OCI-LY7 (cell line): ENCODE data around the gene RNF25. TPM values are rescaled to one million over a fixed set of nuclear protein-coding genes. Genes with fewer than 3 reads are reported as not detected.

ENCODE experiments used
- Bru-seq: library from RNA; stranded (reverse); fragments of 400-500 nt; gene quantifications from one replicate; lab custom pipeline; 2021; lab: Mats Ljungman, UMichigan
- BruChase-seq, 2 experiments: library from RNA; stranded (reverse); fragments of 400-500 nt; gene quantifications; one replicate each; lab custom pipeline; 2021; lab: Mats Ljungman, UMichigan
- BruUV-seq: library from RNA; stranded (reverse); fragments of 400-500 nt; replicated peaks from 2 replicates; lab custom pipeline; 2021; lab: Mats Ljungman, UMichigan
- CTCF ChIA-PET: fragments of 300-600 bp; sonication (Branson Sonifier 250); formaldehyde crosslinking; loops from one replicate; lab custom pipeline; 2022; ENCODE audit warnings: antibody characterized with exemption; ENCODE audit not compliant: unreplicated experiment; lab: Charles Lee
- POLR2A ChIA-PET: fragments of 300-600 bp; sonication (Branson Sonifier 250); formaldehyde crosslinking; loops from one replicate; lab custom pipeline; 2022; ENCODE audit warnings: antibody characterized with exemption; lab: Charles Lee
- DNase-seq: peaks from one replicate; pipeline ENCODE4 v3.0.0-alpha.2; 2015; ENCODE audit warnings: low spot score
- H2AFZ ChIP-seq: fragments of 200-600 bp; sonication (generic), shearing (Covaris generic); 2 replicates; pipeline ENCODE4 v1.6.1; 2014; ENCODE audit warnings: mild to moderate bottlenecking, antibody characterized with exemption, low read length, moderate library complexity
- H3K27ac ChIP-seq: fragments of 200-600 bp; sonication (generic); 2 replicates; pipeline ENCODE4 v1.5.1; 2014; ENCODE audit warnings: mixed run types, low read depth, mild to moderate bottlenecking, moderate library complexity, low read length, inconsistent platforms; ENCODE audit not compliant: poor library complexity, severe bottlenecking
- H3K36me3 ChIP-seq: fragments of 200-600 bp; sonication (generic); 2 replicates; pipeline ENCODE4 v1.6.1; 2014; ENCODE audit warnings: mild to moderate bottlenecking, antibody characterized with exemption, low read length, moderate library complexity, mixed read lengths; ENCODE audit not compliant: insufficient read depth
- H3K4me1 ChIP-seq: fragments of 200-600 bp; sonication (generic); 2 replicates; pipeline ENCODE4 v1.5.1; 2014; ENCODE audit warnings: mild to moderate bottlenecking, low read length; ENCODE audit not compliant: insufficient read depth, poor library complexity, severe bottlenecking
- H3K4me2 ChIP-seq: fragments of 200-600 bp; sonication (generic); 2 replicates; pipeline ENCODE4 v1.6.1; 2014; ENCODE audit warnings: mild to moderate bottlenecking, low read length
- H3K4me3 ChIP-seq: fragments of 200-600 bp; sonication (generic); 2 replicates; pipeline ENCODE4 v1.5.1; 2014; ENCODE audit warnings: mild to moderate bottlenecking, low read depth, low read length; ENCODE audit not compliant: poor library complexity, severe bottlenecking
- H3K79me2 ChIP-seq: fragments of 200-600 bp; sonication (generic); 2 replicates; pipeline ENCODE4 v1.6.1; 2016; ENCODE audit warnings: low read depth, mild to moderate bottlenecking, low read length, moderate library complexity, mixed read lengths; ENCODE audit not compliant: insufficient read depth
- H3K9me2 ChIP-seq: fragments of 200-600 bp; sonication (generic); 2 replicates; pipeline ENCODE4 v1.6.1; 2016; ENCODE audit warnings: mild to moderate bottlenecking, low read length, mixed read lengths; ENCODE audit not compliant: insufficient read depth
- H3K9me3 ChIP-seq: fragments of 200-600 bp; sonication (generic); 2 replicates; pipeline ENCODE4 v1.6.1; 2014; ENCODE audit warnings: mild to moderate bottlenecking, mixed run types, low read length, mixed read lengths
- H4K20me1 ChIP-seq: fragments of 200-600 bp; sonication (generic); 2 replicates; pipeline ENCODE4 v1.6.1; 2014; ENCODE audit warnings: mild to moderate bottlenecking, antibody characterized with exemption, low read length, moderate library complexity, mixed read lengths; ENCODE audit not compliant: insufficient read depth
- CTCF ChIP-seq: fragments of 200-600 bp; sonication (generic); conservative IDR thresholded peaks from 2 replicates; pipeline ENCODE4 v1.5.1; 2014; ENCODE audit warnings: mild to moderate bottlenecking, antibody characterized with exemption, low read length, moderate library complexity, mixed read lengths
- EZH2phosphoT487 ChIP-seq: fragments of 200-600 bp; sonication (generic); IDR thresholded peaks from 2 replicates; pipeline ENCODE4 v1.6.1; 2018; ENCODE audit warnings: low read depth, borderline replicate concordance, mild to moderate bottlenecking, mixed run types, antibody characterized with exemption, low read length, moderate library complexity, mixed read lengths
- intact Hi-C: fragments of 100-400 bp; cut with micrococcal nuclease; formaldehyde crosslinking; loops from one replicate; pipeline ENCODE4 v1.10.0; 2022; ENCODE audit not compliant: unreplicated experiment
- long read RNA-seq: library from polyadenylated mRNA; stranded (forward); transcript quantifications from one replicate; pipeline ENCODE4 v2.0.0, GENCODE V29; 2022
- total RNA-seq, 2 experiments: library from RNA; depleted of rRNA in 1 of 2; stranded (reverse); fragments of >200 nt in 1 of 2; shearing (Covaris generic) in 1 of 2; gene quantifications; 2 replicates each; pipeline ENCODE4 v1.2.3, GENCODE V29; 2014 to 2022

Gene RNF25, protein sequence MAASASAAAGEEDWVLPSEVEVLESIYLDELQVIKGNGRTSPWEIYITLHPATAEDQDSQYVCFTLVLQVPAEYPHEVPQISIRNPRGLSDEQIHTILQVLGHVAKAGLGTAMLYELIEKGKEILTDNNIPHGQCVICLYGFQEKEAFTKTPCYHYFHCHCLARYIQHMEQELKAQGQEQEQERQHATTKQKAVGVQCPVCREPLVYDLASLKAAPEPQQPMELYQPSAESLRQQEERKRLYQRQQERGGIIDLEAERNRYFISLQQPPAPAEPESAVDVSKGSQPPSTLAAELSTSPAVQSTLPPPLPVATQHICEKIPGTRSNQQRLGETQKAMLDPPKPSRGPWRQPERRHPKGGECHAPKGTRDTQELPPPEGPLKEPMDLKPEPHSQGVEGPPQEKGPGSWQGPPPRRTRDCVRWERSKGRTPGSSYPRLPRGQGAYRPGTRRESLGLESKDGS
- total RNA-seq (2014; rRNA removed; shearing (Covaris generic)) (25.5 and 25.8 TPM in 2 replicates), total RNA-seq (2022) (24.0 and 25.7 TPM in 2 replicates), Bru-seq, nascent RNA (percentile 66 among the genes with signal in this experiment), BruChase-seq, experiment 1, labeled RNA remaining after a 6-hour chase (percentile 59 among the genes with signal in this experiment), BruChase-seq, experiment 2, labeled RNA remaining after a 2-hour chase (percentile 66 among the genes with signal in this experiment)
- long read RNA-seq, transcript RNF25-201 (10 exons, 1,914 nt) = major isoform, 24 of 32 reads
- long read RNA-seq, partial matches to known transcripts = 2 of 32 reads
- long read RNA-seq, other reads (novel, unspliced or antisense) = 5 of 32 reads

DNA sequence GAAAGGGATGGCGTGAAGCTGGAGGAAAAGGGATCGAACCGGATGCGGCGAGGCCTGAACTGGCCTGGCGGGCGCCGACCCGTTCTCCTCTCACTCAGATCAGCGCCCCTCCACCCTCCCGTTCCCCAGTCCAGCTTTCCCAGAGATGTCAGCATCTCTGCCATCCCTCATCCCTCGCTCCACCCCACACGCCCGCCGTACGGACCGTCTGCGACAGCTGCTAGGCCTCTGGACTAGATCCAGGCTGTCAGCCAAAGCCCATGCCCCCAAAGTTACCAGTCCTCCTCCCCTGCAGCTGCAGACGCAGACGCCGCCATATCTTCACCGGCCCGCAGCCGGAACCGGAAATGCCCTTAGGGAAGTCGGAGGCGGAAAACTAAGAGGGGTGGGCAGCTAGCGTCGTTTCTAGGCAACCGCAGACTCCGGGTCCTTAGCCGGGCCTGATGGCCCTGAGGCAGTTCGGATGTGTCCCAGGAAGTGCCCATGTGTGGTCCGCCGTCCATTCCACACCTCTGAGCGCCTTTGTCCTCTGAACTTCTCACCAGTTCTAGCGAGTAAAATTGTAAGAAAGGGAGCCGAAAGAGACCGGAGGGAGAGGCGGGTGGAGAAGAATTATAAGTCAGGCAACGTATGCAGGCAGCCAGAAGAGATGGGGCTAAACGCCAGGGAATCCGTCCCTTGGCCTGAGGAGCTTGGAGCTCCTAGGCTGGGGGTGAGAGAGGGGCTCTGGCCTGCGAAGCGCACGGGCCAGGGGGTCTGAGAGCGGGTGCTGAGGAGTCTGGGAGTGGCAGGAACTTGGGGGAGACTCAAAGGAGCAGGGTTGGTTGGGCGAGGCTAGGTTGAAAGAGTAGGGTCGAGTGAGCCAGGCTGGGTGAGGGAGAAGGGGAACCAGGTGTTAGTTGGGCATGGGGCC, at the start of gene RNF25, which contains the start of gene STK36:
TSS of gene RNF25 (minus strand) at position 349 of the 913 bp plus-strand sequence. CDS start at position 317, 32 bp downstream.
TSS of gene STK36 (plus strand) at position 433 of the 913 bp plus-strand sequence. CDS start 744 bp downstream, outside the sequence.
- H3K9me3 ChIP-seq = no peaks in the 10 kb centered on the region
- BruUV-seq = no TSS peak
- H3K4me1 ChIP-seq = peaks cover 13% of the 10 kb centered on the region
- H2AFZ ChIP-seq = peak within 1 kb of the TSS; percentile 92
- peaks cover 16% of the 10 kb centered on the region for H3K36me3 ChIP-seq
- peak; percentile 86 for DNase-seq
- POLR2A ChIA-PET = interaction anchor here (0.6 to 4.6 kb wide), 11 partner anchors 12 to 930 kb away, joined by 3 to 55 read pairs (median 4); partner anchors contain the start of genes BCS1L and ZNF142
- H3K79me2 ChIP-seq = peaks cover 8% of the 10 kb centered on the region; the same call in 1 of the 2 replicates
- TF ChIP-seq EZH2phosphoT487 = no peak
- H3K4me2 ChIP-seq = peak within 1 kb of the TSS; percentile 90
- intact Hi-C loops = loop anchor here (1.0 kb wide), 1 partner anchor 13 kb away; the partner anchor contains the start of genes BCS1L and ZNF142
- H3K4me3 ChIP-seq = peak within 1 kb of the TSS; percentile 80
- peak within 1 kb of the TSS; percentile 30 for H3K27ac ChIP-seq
- CTCF ChIA-PET = interaction anchor here (0.6 to 2.7 kb wide), 4 partner anchors 12 to 34 kb away, joined by 3 to 16 read pairs (median 3); partner anchors contain the start of genes BCS1L and ZNF142
- no peaks in the 10 kb centered on the region for H3K9me2 ChIP-seq
- H4K20me1 ChIP-seq = no peaks in the 10 kb centered on the region

DNA sequence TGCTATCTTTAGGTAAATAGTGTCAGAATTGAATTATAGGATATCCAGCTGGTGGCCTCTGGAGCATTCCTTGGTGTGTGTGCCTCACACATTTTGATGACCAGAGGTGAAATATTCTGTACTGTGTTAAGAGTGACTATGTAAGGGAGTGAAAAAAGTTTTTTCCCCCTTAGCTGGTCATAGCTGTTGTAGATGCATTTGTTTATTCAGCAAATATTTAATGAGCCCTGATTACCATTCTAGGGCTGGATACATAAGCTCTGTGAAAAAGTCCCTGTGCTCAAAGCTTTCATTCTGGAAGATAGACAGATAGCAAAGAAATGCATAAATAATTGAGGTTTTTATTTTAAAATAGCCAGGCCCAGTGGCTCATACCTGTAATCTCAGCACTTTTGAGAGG, 49.7 kb upstream of the RNF25 start:
- Histone ChIP-seq H4K20me1 (no peaks in the 10 kb centered on the region), H3K4me1 (no peaks in the 10 kb centered on the region), H3K9me3 (peaks cover 15% of the 10 kb centered on the region; the same call in 1 of the 2 replicates), H3K79me2 (peaks cover 65% of the 10 kb centered on the region), H2AFZ (no peak overlapping the region), H3K36me3 (peaks cover 65% of the 10 kb centered on the region), H3K9me2 (no peaks in the 10 kb centered on the region), H3K4me2 (no peak overlapping the region), H3K4me3 (no peak overlapping the region), H3K27ac (no peak overlapping the region)
- ChIA-PET CTCF (no interaction called here), POLR2A (interaction anchor here (0.5 to 1.4 kb wide), 4 partner anchors 10 to 464 kb away, joined by 3 to 8 read pairs (median 4); partner anchors contain the start of gene TTLL4)
- TF ChIP-seq EZH2phosphoT487 (no peak), CTCF (no peak)
- BruUV-seq = no TSS peak
- no peak for DNase-seq
- intact Hi-C loops = no loop called here
